ENCODE measurements around the gene GBP7.

The GBP7 gene

DNA sequence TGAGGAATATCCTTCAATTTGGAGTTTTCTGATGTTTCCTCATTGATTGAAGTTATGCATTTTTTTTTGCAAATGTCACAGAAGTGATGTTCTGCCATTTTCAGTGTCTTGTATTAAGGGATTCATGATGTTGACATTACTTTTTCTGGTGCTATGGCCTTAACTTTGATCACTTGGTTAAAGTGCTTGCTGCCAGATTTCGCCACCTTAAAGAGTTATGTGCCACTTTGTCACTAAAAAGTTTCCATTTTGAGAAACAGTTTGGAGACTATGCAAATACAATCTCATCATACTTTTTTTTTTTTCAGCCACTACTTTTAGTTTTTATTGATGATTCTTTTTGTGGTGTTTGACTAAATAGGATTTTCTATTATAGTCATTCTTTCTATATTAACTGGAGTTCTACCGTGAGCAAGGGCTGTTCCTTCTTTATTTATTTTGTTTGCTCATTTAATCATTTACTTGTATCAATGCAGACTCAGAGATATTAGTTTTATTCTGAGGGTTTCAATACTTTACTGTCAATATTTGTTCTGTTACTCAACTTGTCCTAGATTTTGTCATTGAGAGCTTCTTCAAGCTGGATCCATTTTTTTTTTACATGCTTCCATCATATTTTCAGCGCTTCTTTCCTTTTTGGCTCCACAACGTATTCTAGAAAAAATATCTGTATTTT is 3.2 kb downstream of the GBP7 start:
- no peak for TF ChIP-seq CTCF (IDR thresholded peaks at IDR 0.05; ENCODE audit: insufficient read depth, low read length, missing control alignments)
- H3K4me3 ChIP-seq (ENCODE audit: low read depth, low read length): no peak overlapping the region
- CTCF ChIA-PET: no interaction called here
- POLR2A ChIA-PET: no interaction called here
- DNase-seq (ENCODE audit: low read depth, low spot score): no peak

DNA sequence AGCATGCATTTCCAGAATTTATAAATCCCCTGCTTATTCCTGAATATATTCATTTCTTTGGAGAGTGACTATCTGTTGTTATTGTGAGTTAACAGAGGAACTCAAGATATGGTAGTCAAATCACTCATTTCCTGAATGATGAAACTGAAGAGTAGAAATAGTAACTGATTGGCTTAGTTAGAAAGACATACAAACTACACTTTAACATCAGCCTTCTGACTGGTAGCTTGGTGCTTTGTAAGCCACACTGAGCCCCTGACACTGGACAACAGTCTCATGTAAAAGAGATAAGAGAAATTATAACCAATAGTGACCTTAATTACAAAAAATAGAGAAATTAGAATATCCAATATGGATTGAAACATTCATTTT is 4.8 kb downstream of the GBP7 start:
- ChIA-PET CTCF (no interaction called here), POLR2A (no interaction called here)
- DNase-seq (ENCODE audit: low read depth, low spot score): no peak
- no peak for TF ChIP-seq CTCF (IDR thresholded peaks at IDR 0.05; ENCODE audit: insufficient read depth, low read length, missing control alignments)
- H3K4me3 ChIP-seq (ENCODE audit: low read depth, low read length): no peak overlapping the region

GRCh38 chr1:89170170-89171066 is 5.4 kb downstream of the GBP7 start:
- CTCF ChIA-PET: no interaction called here
- H3K4me3 ChIP-seq (ENCODE audit: low read depth, low read length): no peak overlapping the region
- DNase-seq (ENCODE audit: low read depth, low spot score): no peak
- POLR2A ChIA-PET: no interaction called here
- no peak for TF ChIP-seq CTCF (IDR thresholded peaks at IDR 0.05; ENCODE audit: insufficient read depth, low read length, missing control alignments)

DNA sequence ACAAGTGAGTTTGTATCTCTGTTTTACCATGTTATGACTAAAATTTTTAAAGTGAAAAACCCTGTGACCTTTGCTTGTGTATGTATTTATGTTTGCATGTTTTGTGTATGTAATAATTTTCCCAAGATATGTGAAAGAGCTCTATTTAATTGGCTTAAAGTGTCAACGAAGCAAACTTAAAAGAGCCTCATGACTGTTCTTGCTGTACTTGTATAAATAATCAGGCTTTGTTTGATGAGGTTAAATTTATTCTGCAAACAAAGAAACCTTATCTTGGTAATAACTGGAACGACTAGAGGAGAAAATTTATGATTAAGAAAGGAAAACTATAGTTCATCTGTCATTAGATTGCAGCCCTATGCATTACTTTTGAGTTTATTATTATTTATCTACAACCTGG is 6.6 kb downstream of the GBP7 start:
- ChIA-PET POLR2A (no interaction called here), CTCF (no interaction called here)
- TF ChIP-seq CTCF (IDR thresholded peaks at IDR 0.05; ENCODE audit: insufficient read depth, low read length, missing control alignments): no peak
- no peak for DNase-seq (ENCODE audit: low read depth, low spot score)
- H3K4me3 ChIP-seq (ENCODE audit: low read depth, low read length): no peak overlapping the region

GRCh38 chr1:89167590-89168230 is 8.1 kb downstream of the GBP7 start:
- ChIA-PET POLR2A (no interaction called here), CTCF (no interaction called here)
- DNase-seq (ENCODE audit: low read depth, low spot score): no peak
- TF ChIP-seq CTCF (IDR thresholded peaks at IDR 0.05; ENCODE audit: insufficient read depth, low read length, missing control alignments): no peak
- no peak overlapping the region for H3K4me3 ChIP-seq (ENCODE audit: low read depth, low read length)

DNA sequence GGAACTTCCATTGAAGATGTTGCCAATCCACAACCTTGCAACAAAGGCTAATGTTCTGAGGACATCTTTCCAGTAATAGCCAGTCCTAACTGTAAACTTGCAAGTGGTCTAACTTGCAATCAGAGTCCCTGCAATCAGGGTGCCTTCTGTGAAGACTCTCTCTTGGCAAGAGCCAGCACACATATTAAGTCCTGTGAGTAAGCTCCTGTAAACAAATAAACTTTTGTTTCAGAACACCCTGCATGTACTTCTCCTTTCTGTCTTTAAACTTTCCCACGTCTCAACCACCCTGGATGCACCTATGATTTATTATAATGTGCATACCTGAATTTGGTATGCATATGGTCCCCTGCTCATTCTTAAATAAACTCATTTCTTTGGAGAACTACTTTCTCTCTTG is 9.1 kb downstream of the GBP7 start:
- ChIA-PET CTCF (no interaction called here), POLR2A (no interaction called here)
- TF ChIP-seq CTCF (IDR thresholded peaks at IDR 0.05; ENCODE audit: insufficient read depth, low read length, missing control alignments): no peak
- no peak overlapping the region for H3K4me3 ChIP-seq (ENCODE audit: low read depth, low read length)
- no peak for DNase-seq (ENCODE audit: low read depth, low spot score)
